Lower leg skin (tissue), 4 donors: ENCODE results near the gene CFDP1. TPM values are rescaled to one million over a fixed set of nuclear protein-coding genes. Genes with fewer than 3 reads are reported as not detected.

Experiments used
- DNase-seq, 2 donors: peaks; one replicate each; pipeline ENCODE4 v3.0.0-alpha.2; 2019; ENCODE audit warnings: low spot score in 2 of 2
- H3K4me3 ChIP-seq: fragments of 200-600 bp; sonication (generic); 2 replicates; pipeline ENCODE4 v1.5.1; 2017; ENCODE audit warnings: mild to moderate bottlenecking, low read depth; ENCODE audit not compliant: poor library complexity, severe bottlenecking
- CTCF ChIP-seq, 3 donors: fragments of 450-650 bp; IDR thresholded peaks; one replicate each; pipeline ENCODE4 v1.5.1; 2016; ENCODE audit warnings: antibody characterized with exemption in 3 of 3, mild to moderate bottlenecking in 3 of 3, moderate library complexity in 2 of 3
- POLR2A ChIP-seq, 2 donors: fragments of 450-650 bp; IDR thresholded peaks; one replicate each; pipeline ENCODE4 v1.6.1; 2016 to 2017; ENCODE audit warnings: antibody characterized with exemption in 2 of 2, mild to moderate bottlenecking in 1 of 2, moderate library complexity in 1 of 2
- WGBS, 2 donors: methylation state at CpG; one replicate each; pipeline ENCODE4 v1.1.5; 2018; 5-methylcytosine and 5-hydroxymethylcytosine counted together
- intact Hi-C: fragments of 100-400 bp; cut with DNase I; formaldehyde crosslinking; loops from one replicate; pipeline ENCODE4 v1.15.0; 2023; ENCODE audit warnings: low total_unique reads
- total RNA-seq, 4 donors: library from RNA; depleted of rRNA; stranded (reverse); fragments of >200 nt; gene quantifications; one replicate each; pipeline ENCODE4 v1.1.0, GENCODE V29; 2016

Gene CFDP1
- total RNA-seq, 4 donors from 2014 or later = 43.1 to 52.3 (median 49.5) TPM

GRCh38 chr16:75477680-75478473, 44.6 kb upstream of the CFDP1 start:
- TF ChIP-seq POLR2A (IDR thresholded peaks at IDR 0.05) (no peak), CTCF (IDR thresholded peaks at IDR 0.05) (no peak)
- intact Hi-C loops = no loop called here
- WGBS, 2 donors = 36 to 61% methylated on average over 4 of the region's 4 CpGs
- DNase-seq = no peak
- H3K4me3 ChIP-seq = no peak overlapping the region

GRCh38 chr16:75476817-75477216, 43.5 kb upstream of the CFDP1 start:
- no peak for DNase-seq
- intact Hi-C loops = no loop called here
- TF ChIP-seq POLR2A (IDR thresholded peaks at IDR 0.05) (no peak), CTCF (IDR thresholded peaks at IDR 0.05) (no peak)
- no peak overlapping the region for H3K4me3 ChIP-seq
- WGBS, 2 donors = 86 to 90% methylated on average over 8 of the region's 8 CpGs

- 82 to 100% methylated on average over 2 of the region's 2 CpGs for WGBS, 2 donors
- no peak for DNase-seq
- intact Hi-C loops = loop anchor here (2.0 kb wide), 1 partner anchor 287 kb away; no protein-coding TSS in a partner anchor
- H3K4me3 ChIP-seq = no peak overlapping the region
- TF ChIP-seq POLR2A (IDR thresholded peaks at IDR 0.05) (no peak), CTCF (IDR thresholded peaks at IDR 0.05) (no peak)
Measured at GRCh38 chr16:75475420-75475847, 42.1 kb upstream of the CFDP1 start.

- no peak for DNase-seq
- 93 to 95% methylated on average over 17 of the region's 17 CpGs for WGBS, 2 donors
- H3K4me3 ChIP-seq = no peak overlapping the region
- no peak for TF ChIP-seq CTCF (IDR thresholded peaks at IDR 0.05)
- TF ChIP-seq POLR2A (IDR thresholded peaks at IDR 0.05) = no peak
- intact Hi-C loops = no loop called here
Measured at GRCh38 chr16:75472908-75473877, 39.9 kb upstream of the CFDP1 start.

- TF ChIP-seq POLR2A (IDR thresholded peaks at IDR 0.05) (no peak), CTCF (IDR thresholded peaks at IDR 0.05) (no peak)
- no peak overlapping the region for H3K4me3 ChIP-seq
- DNase-seq = peak in 1 of 2 donors; percentile 56
- intact Hi-C loops = no loop called here
- WGBS, 2 donors = 12 to 15% methylated on average over 9 to 10 of the region's 10 CpGs
Measured at GRCh38 chr16:75471723-75472633, 38.7 kb upstream of the CFDP1 start.
